K562 (cell line): ENCODE results near the gene GIMAP1.

Experiments
- CBX5 ChIP-seq: IDR thresholded peaks from 2 replicates; pipeline ENCODE4 v1.6.1; 2014; ENCODE audit warnings: low read depth, borderline replicate concordance
- GATAD2A ChIP-seq: fragments of 450-650 bp; IDR thresholded peaks from 2 replicates; pipeline ENCODE4 v1.6.1; 2017
- HNRNPL ChIP-seq: fragments of 200-400 bp; formaldehyde crosslinking; IDR thresholded peaks from 2 replicates; pipeline ENCODE4 v1.6.1; 2017; ENCODE audit warnings: low read depth, mild to moderate bottlenecking, low read length
- MYC ChIP-seq, 2 experiments: fragments of 250-450 bp in 1 of 2; sonication (Bioruptor Pico) in 1 of 2; IDR thresholded peaks; 2 replicates each; pipeline versions ENCODE4 v1.5.1 to v1.6.1; 2012 to 2021; ENCODE audit warnings: low read depth in 2 of 2, borderline replicate concordance in 1 of 2, improper control_type of control experiment in 1 of 2, low read length in 1 of 2, mild to moderate bottlenecking in 1 of 2, moderate library complexity in 1 of 2
- POLR2A ChIP-seq: fragments of 450-650 bp; conservative IDR thresholded peaks from 2 replicates; pipeline ENCODE4 v1.6.1; 2016
- RAD21 ChIP-seq, 2 experiments: fragments of 250-450 bp in 1 of 2; fragments of 450-650 bp in 1 of 2; sonication (Bioruptor Pico) in 1 of 2; formaldehyde crosslinking in 1 of 2; IDR thresholded peaks in 1 of 2; conservative IDR thresholded peaks in 1 of 2; 2 replicates each; pipeline versions ENCODE4 v1.4.0 to v1.8.0; 2020 to 2022; ENCODE audit warnings: mild to moderate bottlenecking in 2 of 2, moderate library complexity in 1 of 2
- SAP30 ChIP-seq: fragments of 200-600 bp; sonication (generic); IDR thresholded peaks from 2 replicates; pipeline ENCODE4 v1.6.1; 2012; ENCODE audit warnings: borderline replicate concordance, low read depth, mild to moderate bottlenecking, moderate library complexity, low read length, control low read depth, inconsistent platforms; ENCODE audit not compliant: insufficient read depth, poor library complexity, severe bottlenecking
- SMARCE1 ChIP-seq: fragments of 450-650 bp; IDR thresholded peaks from 2 replicates; pipeline ENCODE4 v1.7.1; 2016; ENCODE audit warnings: mild to moderate bottlenecking
- SMC3 ChIP-seq: conservative IDR thresholded peaks from 2 replicates; pipeline ENCODE4 v1.6.1; 2011; ENCODE audit warnings: low read depth, low read length, improper control_type of control experiment; ENCODE audit not compliant: insufficient read depth
- ZNF253 ChIP-seq: fragments of 250-450 bp; sonication (Bioruptor Pico); conservative IDR thresholded peaks from 2 replicates; pipeline ENCODE4 v1.6.1; 2021; ENCODE audit warnings: mild to moderate bottlenecking
- TF ChIP-seq, protein P1 (sequence below): fragments of 250-450 bp; sonication (Bioruptor Pico); IDR thresholded peaks from 2 replicates; pipeline ENCODE4 v1.4.0; 2020; ENCODE audit warnings: mild to moderate bottlenecking
- TF ChIP-seq, protein P2 (sequence below), 3 experiments: IDR thresholded peaks in 2 of 3; conservative IDR thresholded peaks in 1 of 3; 2 replicates each; pipeline ENCODE4 v1.5.1; 2011 to 2012; ENCODE audit warnings: low read length in 3 of 3, mild to moderate bottlenecking in 3 of 3, control low read depth in 2 of 3, improper control_type of control experiment in 1 of 3, inconsistent platforms in 1 of 3, low read depth in 1 of 3, mixed read lengths in 1 of 3, moderate library complexity in 1 of 3; ENCODE audit not compliant: insufficient read depth in 2 of 3
- TF ChIP-seq, protein P3 (sequence below): fragments of 250-450 bp; sonication (Bioruptor Pico); IDR thresholded peaks from 2 replicates; pipeline ENCODE4 v1.8.0; 2021; ENCODE audit warnings: moderate library complexity, mild to moderate bottlenecking, inconsistent platforms
- TF ChIP-seq, protein P4 (sequence below), 2 experiments: fragments of 450-650 bp; IDR thresholded peaks; 2 replicates each; pipeline ENCODE4 v1.6.1; 2018; ENCODE audit warnings: mild to moderate bottlenecking in 2 of 2, low read depth in 1 of 2; ENCODE audit not compliant: partially characterized antibody in 2 of 2

DNA sequence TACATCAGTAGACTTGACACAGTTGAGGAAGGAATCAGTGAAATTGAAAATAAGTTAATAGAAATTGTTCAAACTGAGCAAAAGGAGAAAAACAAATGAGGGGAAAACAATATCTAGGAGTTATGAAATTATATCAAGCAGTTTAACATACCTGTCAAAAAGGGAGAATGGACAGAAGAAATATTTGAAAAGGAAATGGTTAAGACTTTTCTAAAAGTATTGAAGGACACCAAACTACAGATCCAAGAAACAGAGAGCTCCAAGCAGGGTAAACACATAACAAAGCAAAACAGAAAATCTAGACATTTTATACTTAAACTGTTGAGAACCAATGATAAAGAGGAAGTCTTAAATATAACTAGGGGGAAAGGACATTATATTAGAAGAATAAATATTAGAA is 12.2 kb downstream of the GIMAP1 start:
- TF ChIP-seq SMC3 (no peak), ZNF253 (no peak), SMARCE1 (no peak), CBX5 (no peak), GATAD2A (no peak), POLR2A (no peak), RAD21 (CRISPR knock-in tag; conservative IDR thresholded peaks at IDR 0.05 in 1 of 2, IDR thresholded peaks at IDR 0.05 in 1 of 2) (no peak), HNRNPL (no peak), MYC (IDR thresholded peaks at IDR 0.05; ENCODE audit: low read depth, low read length) (no peak), MYC (CRISPR knock-in tag; IDR thresholded peaks at IDR 0.05; ENCODE audit: borderline replicate concordance, low read depth) (no peak), SAP30 (no peak)
- TF ChIP-seq, protein P1, sequence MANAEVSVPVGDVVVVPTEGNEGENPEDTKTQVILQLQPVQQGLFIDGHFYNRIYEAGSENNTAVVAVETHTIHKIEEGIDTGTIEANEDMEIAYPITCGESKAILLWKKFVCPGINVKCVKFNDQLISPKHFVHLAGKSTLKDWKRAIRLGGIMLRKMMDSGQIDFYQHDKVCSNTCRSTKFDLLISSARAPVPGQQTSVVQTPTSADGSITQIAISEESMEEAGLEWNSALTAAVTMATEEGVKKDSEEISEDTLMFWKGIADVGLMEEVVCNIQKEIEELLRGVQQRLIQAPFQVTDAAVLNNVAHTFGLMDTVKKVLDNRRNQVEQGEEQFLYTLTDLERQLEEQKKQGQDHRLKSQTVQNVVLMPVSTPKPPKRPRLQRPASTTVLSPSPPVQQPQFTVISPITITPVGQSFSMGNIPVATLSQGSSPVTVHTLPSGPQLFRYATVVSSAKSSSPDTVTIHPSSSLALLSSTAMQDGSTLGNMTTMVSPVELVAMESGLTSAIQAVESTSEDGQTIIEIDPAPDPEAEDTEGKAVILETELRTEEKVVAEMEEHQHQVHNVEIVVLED (CRISPR knock-in tag) = no peak
- TF ChIP-seq, protein P2, sequence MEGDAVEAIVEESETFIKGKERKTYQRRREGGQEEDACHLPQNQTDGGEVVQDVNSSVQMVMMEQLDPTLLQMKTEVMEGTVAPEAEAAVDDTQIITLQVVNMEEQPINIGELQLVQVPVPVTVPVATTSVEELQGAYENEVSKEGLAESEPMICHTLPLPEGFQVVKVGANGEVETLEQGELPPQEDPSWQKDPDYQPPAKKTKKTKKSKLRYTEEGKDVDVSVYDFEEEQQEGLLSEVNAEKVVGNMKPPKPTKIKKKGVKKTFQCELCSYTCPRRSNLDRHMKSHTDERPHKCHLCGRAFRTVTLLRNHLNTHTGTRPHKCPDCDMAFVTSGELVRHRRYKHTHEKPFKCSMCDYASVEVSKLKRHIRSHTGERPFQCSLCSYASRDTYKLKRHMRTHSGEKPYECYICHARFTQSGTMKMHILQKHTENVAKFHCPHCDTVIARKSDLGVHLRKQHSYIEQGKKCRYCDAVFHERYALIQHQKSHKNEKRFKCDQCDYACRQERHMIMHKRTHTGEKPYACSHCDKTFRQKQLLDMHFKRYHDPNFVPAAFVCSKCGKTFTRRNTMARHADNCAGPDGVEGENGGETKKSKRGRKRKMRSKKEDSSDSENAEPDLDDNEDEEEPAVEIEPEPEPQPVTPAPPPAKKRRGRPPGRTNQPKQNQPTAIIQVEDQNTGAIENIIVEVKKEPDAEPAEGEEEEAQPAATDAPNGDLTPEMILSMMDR (IDR thresholded peaks at IDR 0.05 in 2 of 3, conservative IDR thresholded peaks at IDR 0.05 in 1 of 3; ENCODE audit: insufficient read depth in 2 of 3, low read depth in 1 of 3, low read length in 3 of 3) = no peak
- TF ChIP-seq, protein P3, sequence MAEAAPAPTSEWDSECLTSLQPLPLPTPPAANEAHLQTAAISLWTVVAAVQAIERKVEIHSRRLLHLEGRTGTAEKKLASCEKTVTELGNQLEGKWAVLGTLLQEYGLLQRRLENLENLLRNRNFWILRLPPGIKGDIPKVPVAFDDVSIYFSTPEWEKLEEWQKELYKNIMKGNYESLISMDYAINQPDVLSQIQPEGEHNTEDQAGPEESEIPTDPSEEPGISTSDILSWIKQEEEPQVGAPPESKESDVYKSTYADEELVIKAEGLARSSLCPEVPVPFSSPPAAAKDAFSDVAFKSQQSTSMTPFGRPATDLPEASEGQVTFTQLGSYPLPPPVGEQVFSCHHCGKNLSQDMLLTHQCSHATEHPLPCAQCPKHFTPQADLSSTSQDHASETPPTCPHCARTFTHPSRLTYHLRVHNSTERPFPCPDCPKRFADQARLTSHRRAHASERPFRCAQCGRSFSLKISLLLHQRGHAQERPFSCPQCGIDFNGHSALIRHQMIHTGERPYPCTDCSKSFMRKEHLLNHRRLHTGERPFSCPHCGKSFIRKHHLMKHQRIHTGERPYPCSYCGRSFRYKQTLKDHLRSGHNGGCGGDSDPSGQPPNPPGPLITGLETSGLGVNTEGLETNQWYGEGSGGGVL (CRISPR knock-in tag) = no peak
- TF ChIP-seq, protein P4, sequence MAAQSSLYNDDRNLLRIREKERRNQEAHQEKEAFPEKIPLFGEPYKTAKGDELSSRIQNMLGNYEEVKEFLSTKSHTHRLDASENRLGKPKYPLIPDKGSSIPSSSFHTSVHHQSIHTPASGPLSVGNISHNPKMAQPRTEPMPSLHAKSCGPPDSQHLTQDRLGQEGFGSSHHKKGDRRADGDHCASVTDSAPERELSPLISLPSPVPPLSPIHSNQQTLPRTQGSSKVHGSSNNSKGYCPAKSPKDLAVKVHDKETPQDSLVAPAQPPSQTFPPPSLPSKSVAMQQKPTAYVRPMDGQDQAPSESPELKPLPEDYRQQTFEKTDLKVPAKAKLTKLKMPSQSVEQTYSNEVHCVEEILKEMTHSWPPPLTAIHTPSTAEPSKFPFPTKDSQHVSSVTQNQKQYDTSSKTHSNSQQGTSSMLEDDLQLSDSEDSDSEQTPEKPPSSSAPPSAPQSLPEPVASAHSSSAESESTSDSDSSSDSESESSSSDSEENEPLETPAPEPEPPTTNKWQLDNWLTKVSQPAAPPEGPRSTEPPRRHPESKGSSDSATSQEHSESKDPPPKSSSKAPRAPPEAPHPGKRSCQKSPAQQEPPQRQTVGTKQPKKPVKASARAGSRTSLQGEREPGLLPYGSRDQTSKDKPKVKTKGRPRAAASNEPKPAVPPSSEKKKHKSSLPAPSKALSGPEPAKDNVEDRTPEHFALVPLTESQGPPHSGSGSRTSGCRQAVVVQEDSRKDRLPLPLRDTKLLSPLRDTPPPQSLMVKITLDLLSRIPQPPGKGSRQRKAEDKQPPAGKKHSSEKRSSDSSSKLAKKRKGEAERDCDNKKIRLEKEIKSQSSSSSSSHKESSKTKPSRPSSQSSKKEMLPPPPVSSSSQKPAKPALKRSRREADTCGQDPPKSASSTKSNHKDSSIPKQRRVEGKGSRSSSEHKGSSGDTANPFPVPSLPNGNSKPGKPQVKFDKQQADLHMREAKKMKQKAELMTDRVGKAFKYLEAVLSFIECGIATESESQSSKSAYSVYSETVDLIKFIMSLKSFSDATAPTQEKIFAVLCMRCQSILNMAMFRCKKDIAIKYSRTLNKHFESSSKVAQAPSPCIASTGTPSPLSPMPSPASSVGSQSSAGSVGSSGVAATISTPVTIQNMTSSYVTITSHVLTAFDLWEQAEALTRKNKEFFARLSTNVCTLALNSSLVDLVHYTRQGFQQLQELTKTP (IDR thresholded peaks at IDR 0.05; ENCODE audit: low read depth in 1 of 2, partially characterized antibody in 2 of 2) = no peak
